Measurements from ENCODE around the gene PHLPP1. TPM values are rescaled to one million over a fixed set of nuclear protein-coding genes. Genes with fewer than 3 reads are reported as not detected.

The PHLPP1 gene
- total and polyA plus RNA-seq, 5 experiments from 2014 or later = 0.17 to 9.4 (median 0.44) TPM

DNA sequence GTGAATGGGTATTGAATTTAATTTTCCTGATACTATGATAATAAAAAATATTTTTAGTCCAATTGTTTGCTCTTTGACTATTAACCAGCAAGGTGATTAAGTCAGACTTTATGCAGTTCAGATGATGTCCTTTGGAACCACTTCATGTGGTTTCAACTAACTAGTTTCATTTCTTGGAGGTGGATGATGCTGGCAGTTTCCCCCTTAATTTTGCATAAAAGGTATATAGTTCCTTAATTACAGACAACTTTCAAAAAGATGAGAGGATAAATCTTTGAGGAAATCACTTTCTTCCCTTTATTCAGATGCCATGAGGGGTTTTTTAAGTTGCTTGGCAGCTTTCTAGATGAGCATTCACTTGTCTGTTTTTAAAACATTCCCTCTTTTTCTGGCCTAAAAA, 223.1 kb downstream of the PHLPP1 start:
- ATAC-seq (no peak), DNase-seq (no peak)
- POLR2A ChIA-PET = no interaction called here
- Mint-ChIP-seq H3K9me3 (peaks cover 0 to 8% (median 0%) of the 10 kb centered on the region in 9 donors), H3K4me1 (peaks cover 0 to 22% (median 8%) of the 10 kb centered on the region in 4 donors), H3K27me3 (no peaks in the 10 kb centered on the region), H3K4me3 (peak overlapping the region in 1 of 10 donors; percentile 6), H3K27ac (peak overlapping the region in 2 of 10 donors; percentile 7 to 31), H3K36me3 (peaks cover 0 to 10% (median 0%) of the 10 kb centered on the region in 3 donors)

DNA sequence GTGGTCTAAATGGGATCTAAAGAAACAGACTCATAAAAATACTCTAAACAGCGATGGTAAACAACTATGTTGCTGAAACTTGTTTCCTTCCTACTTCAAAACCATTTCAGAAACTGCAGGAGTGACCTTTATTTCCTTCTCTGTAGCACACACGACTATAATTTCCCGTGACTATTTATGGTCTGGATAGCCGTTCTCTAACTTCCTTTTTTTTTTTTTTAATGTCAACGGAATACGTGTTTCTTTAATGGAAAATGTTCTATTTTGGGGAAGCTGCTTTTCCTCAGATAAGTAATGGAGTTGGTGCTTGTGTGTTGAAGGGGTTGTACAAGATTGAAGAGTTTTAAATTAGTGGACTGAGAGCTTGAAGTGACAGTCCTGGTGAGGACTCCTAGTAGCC, 224.1 kb downstream of the PHLPP1 start:
- no peak overlapping the region for H3K4me3 Mint-ChIP-seq
- H3K27me3 Mint-ChIP-seq = no peaks in the 10 kb centered on the region
- ATAC-seq = no peak
- H3K4me1 Mint-ChIP-seq = peaks cover 0 to 22% (median 8%) of the 10 kb centered on the region in 4 donors
- H3K9me3 Mint-ChIP-seq = no peaks in the 10 kb centered on the region
- POLR2A ChIA-PET = no interaction called here
- peaks cover 0 to 10% (median 0%) of the 10 kb centered on the region in 3 donors for H3K36me3 Mint-ChIP-seq
- DNase-seq = no peak
- H3K27ac Mint-ChIP-seq = peak overlapping the region in 1 of 10 donors; percentile 26

DNA sequence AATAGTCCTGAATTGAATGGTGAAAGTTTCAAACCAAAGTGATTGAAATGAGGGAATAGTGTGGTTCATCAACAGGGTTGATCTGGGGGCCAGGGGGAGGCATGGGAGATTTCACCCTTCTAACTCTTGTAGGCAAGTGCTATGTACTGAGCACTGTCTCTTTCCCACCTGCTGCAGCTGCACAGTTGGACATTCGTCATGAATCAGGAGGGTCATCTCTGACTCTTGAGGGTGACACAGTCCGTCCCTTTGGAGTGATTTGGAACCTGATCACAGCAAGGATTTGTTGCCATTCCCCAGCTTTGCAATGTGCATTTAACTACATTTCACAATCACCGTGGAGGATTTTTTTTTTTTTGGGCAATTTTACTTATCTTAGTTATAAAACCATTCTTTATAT, 224.6 kb downstream of the PHLPP1 start:
- no peaks in the 10 kb centered on the region for H3K9me3 Mint-ChIP-seq
- ATAC-seq = no peak
- DNase-seq = no peak
- H3K4me1 Mint-ChIP-seq = peaks cover 0 to 22% (median 8%) of the 10 kb centered on the region in 4 donors
- H3K36me3 Mint-ChIP-seq = peaks cover 0 to 12% (median under 1%) of the 10 kb centered on the region in 3 donors
- no peaks in the 10 kb centered on the region for H3K27me3 Mint-ChIP-seq
- POLR2A ChIA-PET = no interaction called here
- H3K27ac Mint-ChIP-seq = no peak overlapping the region
- no peak overlapping the region for H3K4me3 Mint-ChIP-seq

DNA sequence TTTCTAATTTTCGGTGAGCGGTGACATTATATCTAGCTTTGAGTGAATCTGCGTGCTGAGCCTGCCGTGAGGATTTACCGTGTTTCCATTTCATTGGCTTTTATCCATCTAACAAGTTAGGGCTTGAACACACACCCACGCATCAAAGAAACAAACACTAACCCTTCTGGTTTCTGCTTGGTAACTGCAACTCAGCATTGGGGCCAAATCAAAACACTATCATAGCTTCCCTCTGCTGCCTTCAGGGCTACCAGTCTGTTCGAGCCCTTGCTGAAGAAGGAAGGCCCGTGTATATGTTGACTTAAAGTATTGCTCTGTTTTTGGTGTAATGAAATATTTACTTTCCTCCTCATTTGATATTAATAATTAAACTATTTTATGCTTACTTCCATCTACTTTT, 227.2 kb downstream of the PHLPP1 start:
- Mint-ChIP-seq H3K9me3 (no peaks in the 10 kb centered on the region), H3K4me3 (no peak overlapping the region), H3K36me3 (peaks cover 0 to 32% (median 15%) of the 10 kb centered on the region in 3 donors), H3K27ac (no peak overlapping the region), H3K27me3 (no peaks in the 10 kb centered on the region), H3K4me1 (peaks cover 0 to 22% (median 7%) of the 10 kb centered on the region in 4 donors)
- ATAC-seq = no peak
- POLR2A ChIA-PET = no interaction called here
- no peak for DNase-seq

DNA sequence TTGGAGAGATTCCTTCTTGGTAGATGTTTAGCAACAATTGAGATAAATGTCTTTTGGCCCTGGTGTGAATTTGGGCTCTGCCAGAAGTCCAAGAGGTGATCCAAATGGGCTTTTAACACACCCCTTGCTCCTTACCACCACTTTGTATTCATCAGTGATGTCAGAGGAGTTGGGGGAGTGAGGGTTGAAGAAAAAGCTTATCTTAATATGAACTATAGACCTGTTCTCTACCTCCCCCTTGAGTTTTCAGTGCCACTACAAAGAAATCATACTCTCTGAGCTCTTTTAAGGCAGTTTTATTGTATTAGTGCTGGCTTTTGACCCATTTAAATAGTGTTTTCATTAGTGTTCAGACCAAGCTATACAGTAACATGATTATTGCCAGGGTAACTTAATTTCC, 229.1 kb downstream of the PHLPP1 start:
- POLR2A ChIA-PET = no interaction called here
- Mint-ChIP-seq H3K4me3 (no peak overlapping the region), H3K9me3 (no peaks in the 10 kb centered on the region), H3K27me3 (no peaks in the 10 kb centered on the region), H3K36me3 (peaks cover 0 to 32% (median 19%) of the 10 kb centered on the region in 3 donors), H3K27ac (no peak overlapping the region), H3K4me1 (peaks cover 0 to 6% (median 2%) of the 10 kb centered on the region in 4 donors)
- no peak for ATAC-seq
- DNase-seq = no peak

DNA sequence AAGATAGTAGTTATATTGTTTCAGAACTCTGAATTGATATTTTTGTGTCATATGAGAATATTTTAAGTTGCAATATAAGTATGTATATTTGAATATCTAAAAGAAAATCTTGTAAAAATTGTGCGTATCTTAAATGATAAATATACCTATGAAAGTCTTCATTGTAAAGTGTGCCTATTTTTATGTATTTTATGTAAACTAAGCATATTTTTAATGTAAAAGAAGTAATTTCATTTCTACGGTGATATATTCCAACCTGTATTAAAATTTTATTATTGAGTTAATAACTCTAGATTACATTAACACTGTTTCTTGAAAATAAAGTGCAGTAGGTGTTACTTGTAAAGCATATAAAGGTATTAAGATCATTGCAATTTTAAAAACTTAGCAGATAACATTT, 233.4 kb downstream of the PHLPP1 start:
- Mint-ChIP-seq H3K4me1 (peaks cover 5 to 8% (median 8%) of the 10 kb centered on the region in 4 donors), H3K27ac (no peak overlapping the region), H3K4me3 (no peak overlapping the region), H3K9me3 (no peaks in the 10 kb centered on the region), H3K27me3 (no peaks in the 10 kb centered on the region), H3K36me3 (peaks cover 0 to 24% (median 19%) of the 10 kb centered on the region in 3 donors)
- ATAC-seq (no peak), DNase-seq (no peak)
- POLR2A ChIA-PET = no interaction called here

DNA sequence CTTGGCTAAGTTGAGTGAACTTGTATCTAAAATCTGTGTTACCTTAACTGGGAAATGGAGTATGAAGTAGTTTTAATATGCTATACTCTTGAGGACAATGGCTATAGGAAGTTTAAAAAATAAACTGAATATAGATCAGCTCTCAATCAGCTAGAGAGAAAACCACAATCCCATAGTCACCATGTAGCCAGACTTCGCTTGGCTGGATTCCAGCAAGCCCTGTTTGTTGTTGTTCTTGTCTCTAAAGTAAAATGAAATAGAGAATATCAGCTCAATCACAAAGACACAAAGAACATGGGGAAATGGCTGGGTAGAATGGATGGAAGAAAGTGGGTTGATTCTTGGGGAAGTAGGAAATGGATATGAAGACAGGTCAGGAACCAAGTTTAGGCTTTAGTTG, 234.9 kb downstream of the PHLPP1 start:
- ATAC-seq (no peak), DNase-seq (no peak)
- no peak overlapping the region for H3K4me3 Mint-ChIP-seq
- no peaks in the 10 kb centered on the region for H3K9me3 Mint-ChIP-seq
- H3K4me1 Mint-ChIP-seq = peaks cover 8 to 23% (median 20%) of the 10 kb centered on the region in 4 donors
- no peak overlapping the region for H3K27ac Mint-ChIP-seq
- POLR2A ChIA-PET = no interaction called here
- H3K27me3 Mint-ChIP-seq = no peaks in the 10 kb centered on the region
- peaks cover 0 to 19% (median 15%) of the 10 kb centered on the region in 3 donors for H3K36me3 Mint-ChIP-seq

DNA sequence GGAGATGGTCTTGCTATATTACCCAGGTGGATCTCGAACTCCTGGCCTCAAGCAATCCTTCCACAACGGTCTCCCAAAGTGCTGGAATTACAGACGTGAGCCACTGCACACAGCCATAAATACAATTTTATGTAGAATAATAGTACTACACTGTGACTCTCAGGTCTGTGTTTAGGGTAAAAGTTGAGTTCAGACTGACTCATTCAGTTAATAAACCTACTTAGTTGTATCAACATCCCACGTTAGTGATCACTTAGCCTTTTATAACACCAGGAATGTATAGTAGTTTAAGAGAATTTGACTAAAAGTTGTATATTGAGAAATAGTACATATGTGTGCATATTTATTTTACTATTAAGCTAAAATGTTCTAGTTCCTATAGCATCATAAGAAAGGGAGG, 237.5 kb downstream of the PHLPP1 start:
- no peak for ATAC-seq
- POLR2A ChIA-PET = no interaction called here
- no peak overlapping the region for H3K4me3 Mint-ChIP-seq
- no peaks in the 10 kb centered on the region for H3K27me3 Mint-ChIP-seq
- peaks cover 0 to 4% (median 2%) of the 10 kb centered on the region in 3 donors for H3K36me3 Mint-ChIP-seq
- H3K4me1 Mint-ChIP-seq = peaks cover 8 to 23% (median 21%) of the 10 kb centered on the region in 4 donors
- DNase-seq = no peak
- no peaks in the 10 kb centered on the region for H3K9me3 Mint-ChIP-seq
- peak overlapping the region in 1 of 10 donors; percentile 46 for H3K27ac Mint-ChIP-seq

DNA sequence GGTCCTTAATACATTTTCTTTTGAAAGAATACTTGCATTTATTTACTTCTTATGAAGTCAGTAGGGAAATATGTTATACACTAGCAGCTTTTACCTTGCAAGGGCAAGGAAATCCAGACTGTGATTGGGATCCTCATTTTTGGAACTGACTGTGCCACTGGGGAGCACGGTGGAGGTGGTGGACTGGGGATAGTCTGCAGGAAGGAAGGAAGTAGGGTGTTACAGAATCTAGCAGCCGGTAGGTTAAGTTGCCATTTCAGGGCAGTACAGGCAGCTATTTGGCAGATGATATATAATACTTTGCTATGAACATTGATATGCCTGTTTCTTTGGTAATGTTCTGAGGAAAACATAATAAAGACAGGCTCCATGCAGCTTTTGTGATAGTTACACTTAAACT, 238.3 kb downstream of the PHLPP1 start:
- H3K27ac Mint-ChIP-seq = peak overlapping the region in 5 of 10 donors; percentile 9 to 60 (median 46)
- H3K27me3 Mint-ChIP-seq = no peaks in the 10 kb centered on the region
- POLR2A ChIA-PET = no interaction called here
- H3K4me1 Mint-ChIP-seq = peaks cover 8 to 23% (median 21%) of the 10 kb centered on the region in 4 donors
- H3K9me3 Mint-ChIP-seq = no peaks in the 10 kb centered on the region
- ATAC-seq = no peak
- no peak for DNase-seq
- H3K4me3 Mint-ChIP-seq = peak overlapping the region in 2 of 10 donors; percentile 11 to 21
- H3K36me3 Mint-ChIP-seq = peaks cover 0 to 2% (median 0%) of the 10 kb centered on the region in 3 donors

DNA sequence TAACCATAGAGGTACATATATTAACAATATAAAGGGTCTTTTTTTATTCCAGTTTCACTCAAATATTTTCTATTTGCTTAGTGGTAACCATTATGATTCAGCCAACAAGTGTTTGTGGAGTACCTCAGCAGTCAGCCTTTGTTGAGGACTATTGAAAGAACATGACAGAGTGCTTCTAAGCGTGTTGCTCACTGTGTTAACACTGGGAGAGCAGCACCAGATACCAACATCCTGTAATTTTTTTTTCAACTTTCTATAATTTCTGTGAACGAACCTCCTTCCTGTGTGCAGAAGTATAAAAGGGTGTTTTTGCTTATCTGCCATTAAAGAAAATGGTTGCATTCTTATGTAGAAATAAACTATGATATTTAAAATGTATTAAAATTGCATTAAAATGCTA, 239.0 kb downstream of the PHLPP1 start:
- Mint-ChIP-seq H3K4me3 (no peak overlapping the region), H3K36me3 (peaks cover 0 to 2% (median 0%) of the 10 kb centered on the region in 3 donors), H3K27me3 (no peaks in the 10 kb centered on the region), H3K4me1 (peaks cover 8 to 23% (median 21%) of the 10 kb centered on the region in 4 donors), H3K9me3 (no peaks in the 10 kb centered on the region), H3K27ac (peak overlapping the region in 1 of 10 donors; percentile 46)
- POLR2A ChIA-PET = no interaction called here
- peak in 3 of 10 donors; percentile 7 to 32 (median 30) for DNase-seq
- ATAC-seq = peak in 1 of 2 donors; percentile 76

DNA sequence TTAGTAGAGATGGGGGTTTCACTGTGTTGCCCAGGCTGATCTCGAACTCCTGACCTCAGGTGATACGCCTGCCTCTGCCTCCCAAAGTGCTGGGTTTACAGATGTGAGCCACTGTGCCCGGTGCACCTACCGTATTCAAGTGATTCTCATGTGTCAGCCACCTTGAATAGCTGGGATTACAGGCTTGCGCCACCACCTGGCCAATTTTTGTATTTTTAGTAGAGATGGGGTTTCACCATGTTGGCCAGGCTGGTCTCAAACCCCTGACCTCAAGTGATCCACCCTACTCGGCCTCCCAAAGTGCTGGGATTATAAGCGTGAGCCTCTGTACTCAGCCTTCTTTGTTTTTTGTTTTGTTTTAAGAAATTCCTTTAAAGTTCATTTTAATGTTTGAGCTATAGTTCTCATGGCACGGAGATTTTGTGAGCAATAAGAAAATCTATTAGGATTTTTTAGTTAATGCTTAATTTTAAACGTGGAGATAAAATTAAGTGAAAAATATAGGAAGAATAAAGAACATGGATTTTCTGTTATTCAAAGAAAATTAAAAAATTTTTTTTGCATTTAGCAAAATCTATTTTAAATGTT, 242.6 kb downstream of the PHLPP1 start:
- ATAC-seq (peak; percentile 38 to 50), DNase-seq (peak in 6 of 10 donors; percentile 4 to 38 (median 30))
- H3K36me3 Mint-ChIP-seq = peaks cover 0 to 2% (median 0%) of the 10 kb centered on the region in 3 donors
- peaks cover 8 to 23% (median 21%) of the 10 kb centered on the region in 4 donors for H3K4me1 Mint-ChIP-seq
- H3K27ac Mint-ChIP-seq = no peak overlapping the region
- no peak overlapping the region for H3K4me3 Mint-ChIP-seq
- no peaks in the 10 kb centered on the region for H3K9me3 Mint-ChIP-seq
- POLR2A ChIA-PET = interaction anchor here (1.5 kb wide), 1 partner anchor 243 kb away, joined by 5 read pairs; the partner anchor contains the start of gene PHLPP1
- no peaks in the 10 kb centered on the region for H3K27me3 Mint-ChIP-seq

DNA sequence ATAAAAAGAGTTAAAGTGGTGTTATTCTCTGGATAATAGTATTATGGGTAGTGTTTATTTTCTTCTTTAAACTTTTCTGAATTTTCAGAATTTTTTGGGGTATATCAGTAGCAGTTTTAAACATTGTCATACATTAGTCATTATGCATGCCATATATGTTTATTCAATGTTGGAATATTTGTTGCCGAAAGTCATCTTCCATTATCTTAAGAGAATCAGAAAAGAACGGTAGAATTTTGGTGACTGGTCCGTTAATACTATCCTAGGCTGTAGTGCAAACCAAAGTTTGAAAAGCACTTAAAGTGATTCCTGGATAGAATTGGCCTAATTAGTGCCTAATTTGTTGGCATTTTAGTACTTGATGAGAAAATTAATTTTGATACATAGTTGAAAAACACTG, 244.1 kb downstream of the PHLPP1 start:
- Mint-ChIP-seq H3K4me1 (peaks cover 2 to 8% (median 6%) of the 10 kb centered on the region in 4 donors), H3K27me3 (no peaks in the 10 kb centered on the region), H3K36me3 (peaks cover 0 to 3% (median 0%) of the 10 kb centered on the region in 3 donors), H3K9me3 (no peaks in the 10 kb centered on the region), H3K4me3 (no peak overlapping the region), H3K27ac (no peak overlapping the region)
- DNase-seq (no peak), ATAC-seq (no peak)
- POLR2A ChIA-PET = no interaction called here

DNA sequence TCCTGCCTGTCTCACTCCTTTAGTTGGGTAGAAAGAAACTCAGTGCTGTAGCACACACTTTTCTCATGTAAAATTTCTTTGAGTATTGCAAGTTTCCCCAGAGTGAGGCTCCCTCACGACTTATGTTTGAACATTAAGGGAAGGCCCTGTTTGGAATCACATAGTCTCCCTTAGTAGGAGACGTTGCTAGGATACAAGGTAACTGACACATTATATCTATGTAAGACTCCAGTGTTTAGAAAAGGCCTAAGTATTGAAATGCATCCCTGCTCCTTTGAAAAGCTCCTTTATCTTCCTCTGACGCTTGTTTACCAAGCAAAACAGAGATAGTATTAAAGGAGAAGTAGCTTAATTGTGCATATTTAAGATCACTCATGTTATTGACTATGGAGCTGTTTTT, 248.2 kb downstream of the PHLPP1 start:
- Mint-ChIP-seq H3K27me3 (no peaks in the 10 kb centered on the region), H3K27ac (no peak overlapping the region), H3K4me1 (no peaks in the 10 kb centered on the region), H3K36me3 (peaks cover 0 to 13% (median 2%) of the 10 kb centered on the region in 3 donors), H3K4me3 (no peak overlapping the region), H3K9me3 (no peaks in the 10 kb centered on the region)
- ATAC-seq (no peak), DNase-seq (no peak)
- POLR2A ChIA-PET = no interaction called here

DNA sequence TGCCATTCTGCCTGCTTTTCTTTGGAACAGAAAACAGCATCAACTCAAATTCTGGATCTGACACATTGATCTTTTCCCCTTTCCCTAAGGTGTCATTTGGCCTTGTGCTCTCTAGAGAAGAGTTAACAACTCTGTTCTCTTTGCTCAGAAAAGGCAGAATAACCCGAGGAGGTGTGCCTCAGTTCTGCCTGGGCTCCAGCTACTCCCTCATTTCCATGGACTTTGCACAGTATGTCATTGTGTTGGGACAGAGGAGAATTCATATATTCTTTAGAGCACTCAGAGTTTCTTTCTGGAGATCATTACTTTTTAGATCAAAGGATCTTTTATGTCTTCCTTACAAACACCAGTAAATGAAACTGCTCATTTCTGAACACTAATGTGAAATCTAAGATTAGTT, 249.1 kb downstream of the PHLPP1 start:
- H3K4me1 Mint-ChIP-seq = no peaks in the 10 kb centered on the region
- no peak overlapping the region for H3K27ac Mint-ChIP-seq
- no peaks in the 10 kb centered on the region for H3K27me3 Mint-ChIP-seq
- H3K4me3 Mint-ChIP-seq = no peak overlapping the region
- ATAC-seq (no peak), DNase-seq (no peak)
- peaks cover under 1 to 13% (median 2%) of the 10 kb centered on the region in 3 donors for H3K36me3 Mint-ChIP-seq
- POLR2A ChIA-PET = no interaction called here
- no peaks in the 10 kb centered on the region for H3K9me3 Mint-ChIP-seq
